ENCODE measurements around the gene TNFAIP1. TPM values are rescaled to one million over a fixed set of nuclear protein-coding genes. Genes with fewer than 3 reads are reported as not detected.
"Not testable (repeated sequence)": the region's sequence is repeated elsewhere in the genome, so short reads cannot be mapped to it uniquely, and the experiment has no call there.

TNFAIP1 gene, protein sequence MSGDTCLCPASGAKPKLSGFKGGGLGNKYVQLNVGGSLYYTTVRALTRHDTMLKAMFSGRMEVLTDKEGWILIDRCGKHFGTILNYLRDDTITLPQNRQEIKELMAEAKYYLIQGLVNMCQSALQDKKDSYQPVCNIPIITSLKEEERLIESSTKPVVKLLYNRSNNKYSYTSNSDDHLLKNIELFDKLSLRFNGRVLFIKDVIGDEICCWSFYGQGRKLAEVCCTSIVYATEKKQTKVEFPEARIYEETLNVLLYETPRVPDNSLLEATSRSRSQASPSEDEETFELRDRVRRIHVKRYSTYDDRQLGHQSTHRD
- total RNA-seq: 10 to 100 TPM; 25.1 to 48.5 TPM
- polyA plus RNA-seq (ENCODE audit: insufficient read length in 2 of 2): 10 to 100 TPM; 54.7 to 56.0 TPM
- long read RNA-seq, donor 1, transcript TNFAIP1-201 (7 exons, 3,627 nt): major isoform, 12 of 52 reads
- long read RNA-seq, donor 1, partial matches to known transcripts: 30 of 52 reads
- long read RNA-seq, donor 1, other reads (novel, unspliced or antisense): 10 of 52 reads
- long read RNA-seq, donor 2, partial matches to known transcripts: 14 of 24 reads
- long read RNA-seq, donor 2, other reads (novel, unspliced or antisense): 9 of 24 reads
- long read RNA-seq, donor 3, transcript TNFAIP1-201 (7 exons, 3,627 nt): major isoform, 5 of 10 reads
- long read RNA-seq, donor 3, partial matches to known transcripts: 5 of 10 reads
- long read RNA-seq, donor 3, other reads (novel, unspliced or antisense): 0 of 10 reads
- long read RNA-seq, donor 4, transcript TNFAIP1-201 (7 exons, 3,627 nt): major isoform, 5 of 59 reads
- long read RNA-seq, donor 4, partial matches to known transcripts: 25 of 59 reads
- long read RNA-seq, donor 4, other reads (novel, unspliced or antisense): 29 of 59 reads

DNA sequence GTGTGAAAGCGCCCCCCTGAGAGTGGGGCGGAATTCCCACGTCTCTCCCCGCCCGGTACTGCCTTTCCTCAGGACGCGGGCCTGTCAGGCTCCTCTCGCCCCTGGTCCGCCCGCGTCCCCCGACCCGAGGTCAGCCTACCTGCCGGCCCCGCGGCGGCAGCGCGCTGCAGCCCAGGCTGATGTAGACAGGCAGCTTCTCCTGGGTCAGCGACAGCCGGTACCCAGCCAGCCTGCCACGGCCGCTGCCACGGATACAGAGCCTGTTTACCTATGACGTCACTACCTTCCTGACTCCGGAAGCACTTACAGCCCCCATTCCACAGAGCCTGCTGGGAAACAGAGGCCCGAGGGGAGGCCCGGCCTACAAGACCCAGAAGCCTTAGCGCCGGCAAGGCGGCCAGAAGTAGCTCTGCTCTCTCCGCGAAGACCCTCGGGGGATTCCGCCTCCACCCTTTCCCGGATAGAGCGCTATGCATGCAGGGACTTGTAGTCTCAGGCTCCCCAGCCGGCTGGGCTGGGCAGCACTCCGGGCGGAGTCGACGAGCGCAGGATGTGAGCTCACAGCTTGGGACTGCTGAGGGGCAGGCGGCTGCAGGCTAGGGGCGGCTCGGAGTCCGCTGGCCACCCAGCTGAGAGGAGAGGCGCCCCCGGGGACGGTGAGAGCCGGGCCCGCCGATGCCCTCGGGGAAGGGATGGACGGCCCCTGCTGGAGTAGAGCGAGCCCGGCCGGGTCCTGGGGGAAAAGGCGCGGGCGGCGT lies at the start of gene TNFAIP1, which contains the start of gene IFT20:
TSS of gene TNFAIP1 (plus strand) at position 561 of the 758 bp plus-strand sequence. CDS start 3,761 bp downstream, outside the sequence.
TSS of gene IFT20 (minus strand) at position 272 of the 758 bp plus-strand sequence. CDS start 3,487 bp downstream, outside the sequence.
- peak within 1 kb of the TSS; percentile 96 for H3K4me3 ChIP-seq (ENCODE audit: low read depth, low read length)
- peaks cover 35% of the 10 kb centered on the region for H3K36me3 ChIP-seq (ENCODE audit: control insufficient read depth, insufficient read depth, low read length)
- DNase-seq (ENCODE audit: low read depth in 4 of 6, low spot score in 6 of 6): peak; percentile 93 to 100 (median 98)
- H3K9me3 ChIP-seq (ENCODE audit: control insufficient read depth, insufficient read depth, low read length): no peaks in the 10 kb centered on the region
- peak within 1 kb of the TSS; percentile 98 for H3K27ac ChIP-seq (ENCODE audit: low read depth, low read length)
- H3K27me3 ChIP-seq (ENCODE audit: control insufficient read depth, insufficient read depth, low read length): no peaks in the 10 kb centered on the region
- 0% methylated on average over 62 of the region's 62 CpGs for WGBS (ENCODE audit: insufficient coverage)
- H3K4me1 ChIP-seq (ENCODE audit: control insufficient read depth, insufficient read depth, low read length): peaks cover 21% of the 10 kb centered on the region

DNA sequence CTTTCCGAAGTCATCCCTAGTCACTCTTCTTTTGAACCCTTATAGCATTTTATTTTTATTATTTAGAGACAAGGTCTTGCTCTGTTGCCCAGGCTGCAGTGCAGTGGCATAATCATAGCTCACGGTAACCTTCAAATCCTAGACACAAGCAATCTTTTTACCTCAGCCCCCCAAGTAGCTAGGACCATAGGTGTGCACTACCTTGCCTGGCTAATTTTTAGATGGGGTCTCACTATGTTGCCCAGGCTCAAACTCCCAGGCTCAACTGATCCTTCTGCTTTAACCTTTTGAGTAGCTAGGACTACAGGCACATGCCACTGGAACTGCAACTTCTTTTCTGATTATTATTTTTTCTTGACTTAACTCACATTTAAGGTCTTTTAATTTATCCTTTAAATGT lies 49.6 kb upstream of the TNFAIP1 start:
- Histone ChIP-seq H3K27ac (ENCODE audit: low read depth, low read length) (no peak overlapping the region), H3K36me3 (ENCODE audit: control insufficient read depth, insufficient read depth, low read length) (no peaks in the 10 kb centered on the region), H3K4me1 (ENCODE audit: control insufficient read depth, insufficient read depth, low read length) (no peaks in the 10 kb centered on the region), H3K9me3 (ENCODE audit: control insufficient read depth, insufficient read depth, low read length) (no peaks in the 10 kb centered on the region), H3K27me3 (ENCODE audit: control insufficient read depth, insufficient read depth, low read length) (no peaks in the 10 kb centered on the region), H3K4me3 (ENCODE audit: low read depth, low read length) (no peak overlapping the region)
- no peak for DNase-seq (ENCODE audit: low read depth in 4 of 6, low spot score in 6 of 6)
- 100% methylated on average over 1 of the region's 2 CpGs for WGBS (ENCODE audit: insufficient coverage)

DNA sequence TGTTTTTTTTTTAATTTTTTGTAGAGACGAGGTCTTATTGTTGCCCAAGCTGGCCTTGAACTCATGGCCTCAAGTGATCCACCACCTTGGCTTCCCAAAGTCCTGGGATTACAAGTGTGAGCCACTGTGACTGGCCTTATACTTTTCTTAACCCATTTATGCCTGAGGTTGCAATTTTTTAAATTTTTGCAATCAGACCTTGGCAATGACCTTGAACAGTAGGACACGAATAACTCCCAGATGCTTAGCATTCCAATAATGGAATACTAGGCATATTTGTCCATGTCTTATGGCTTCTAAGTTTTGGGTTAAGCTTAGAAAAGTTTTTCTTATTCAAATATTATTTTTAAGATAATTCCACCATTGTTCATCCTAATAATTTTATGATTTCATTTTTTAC lies 44.9 kb upstream of the TNFAIP1 start:
- H3K27ac ChIP-seq (ENCODE audit: low read depth, low read length): no peak overlapping the region
- H3K4me3 ChIP-seq (ENCODE audit: low read depth, low read length): no peak overlapping the region
- H3K4me1 ChIP-seq (ENCODE audit: control insufficient read depth, insufficient read depth, low read length): no peaks in the 10 kb centered on the region
- H3K36me3 ChIP-seq (ENCODE audit: control insufficient read depth, insufficient read depth, low read length): no peaks in the 10 kb centered on the region
- 100% methylated on average over 1 of the region's 2 CpGs for WGBS (ENCODE audit: insufficient coverage)
- no peak for DNase-seq (ENCODE audit: low read depth in 4 of 6, low spot score in 6 of 6)
- H3K9me3 ChIP-seq (ENCODE audit: control insufficient read depth, insufficient read depth, low read length): no peaks in the 10 kb centered on the region
- H3K27me3 ChIP-seq (ENCODE audit: control insufficient read depth, insufficient read depth, low read length): no peaks in the 10 kb centered on the region

DNA sequence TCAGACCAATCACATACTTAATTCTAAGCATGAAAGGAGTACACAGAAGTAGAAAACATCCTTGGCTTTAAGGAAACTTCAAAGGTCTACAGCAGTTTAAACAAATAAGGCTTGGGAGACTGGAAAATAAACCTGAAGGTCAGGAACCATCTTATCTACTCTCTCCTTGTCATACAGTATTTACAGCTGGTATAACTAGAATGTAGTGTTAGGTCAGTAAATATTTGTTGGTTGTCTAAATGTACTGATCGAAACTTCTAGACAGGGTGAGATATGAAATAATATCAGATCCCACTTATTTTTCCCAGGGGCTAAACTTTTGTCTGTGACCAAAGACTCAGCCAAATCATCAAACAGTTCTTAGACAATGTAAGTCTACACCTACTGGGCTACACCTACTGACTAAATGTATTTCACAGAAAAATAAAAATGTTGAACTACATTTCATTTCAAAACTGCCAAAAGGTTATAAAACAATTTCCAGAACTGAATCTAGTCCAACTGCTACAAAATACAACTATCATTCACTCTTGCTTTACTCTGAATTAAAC lies 43.7 kb upstream of the TNFAIP1 start:
- H3K4me1 ChIP-seq (ENCODE audit: control insufficient read depth, insufficient read depth, low read length): no peaks in the 10 kb centered on the region
- no peak for DNase-seq (ENCODE audit: low read depth in 4 of 6, low spot score in 6 of 6)
- H3K4me3 ChIP-seq (ENCODE audit: low read depth, low read length): no peak overlapping the region
- no peaks in the 10 kb centered on the region for H3K36me3 ChIP-seq (ENCODE audit: control insufficient read depth, insufficient read depth, low read length)
- no peak overlapping the region for H3K27ac ChIP-seq (ENCODE audit: low read depth, low read length)
- H3K27me3 ChIP-seq (ENCODE audit: control insufficient read depth, insufficient read depth, low read length): no peaks in the 10 kb centered on the region
- WGBS (ENCODE audit: insufficient coverage): no CpG with 5 or more reads among the region's 1 CpG
- H3K9me3 ChIP-seq (ENCODE audit: control insufficient read depth, insufficient read depth, low read length): no peaks in the 10 kb centered on the region

DNA sequence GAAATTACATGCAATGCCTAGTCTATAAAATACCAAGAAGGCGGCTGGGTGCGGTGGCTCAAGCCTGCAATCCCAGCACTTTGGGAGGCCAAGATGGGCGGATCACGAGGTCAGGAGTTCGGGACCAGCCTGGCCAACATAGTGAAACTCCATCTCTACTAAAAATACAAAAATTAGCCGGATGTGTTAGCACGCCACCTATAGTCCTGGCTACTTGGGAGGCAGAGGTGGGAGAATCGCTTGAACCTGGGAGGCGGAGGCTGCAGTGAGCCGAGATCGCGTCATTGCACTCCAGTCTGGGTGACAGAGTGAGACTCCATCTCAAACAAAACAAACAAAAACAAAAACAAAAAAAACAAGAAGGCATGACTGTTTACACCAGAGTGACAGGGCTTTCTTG lies 42.7 kb upstream of the TNFAIP1 start:
- H3K4me3 ChIP-seq (ENCODE audit: low read depth, low read length); H3K27ac ChIP-seq (ENCODE audit: low read depth, low read length); H3K9me3 ChIP-seq (ENCODE audit: control insufficient read depth, insufficient read depth, low read length); H3K4me1 ChIP-seq (ENCODE audit: control insufficient read depth, insufficient read depth, low read length); H3K27me3 ChIP-seq (ENCODE audit: control insufficient read depth, insufficient read depth, low read length); H3K36me3 ChIP-seq (ENCODE audit: control insufficient read depth, insufficient read depth, low read length); DNase-seq (ENCODE audit: low read depth in 4 of 6, low spot score in 6 of 6): not testable (repeated sequence)
- WGBS (ENCODE audit: insufficient coverage): no CpG with 5 or more reads among the region's 12 CpGs

DNA sequence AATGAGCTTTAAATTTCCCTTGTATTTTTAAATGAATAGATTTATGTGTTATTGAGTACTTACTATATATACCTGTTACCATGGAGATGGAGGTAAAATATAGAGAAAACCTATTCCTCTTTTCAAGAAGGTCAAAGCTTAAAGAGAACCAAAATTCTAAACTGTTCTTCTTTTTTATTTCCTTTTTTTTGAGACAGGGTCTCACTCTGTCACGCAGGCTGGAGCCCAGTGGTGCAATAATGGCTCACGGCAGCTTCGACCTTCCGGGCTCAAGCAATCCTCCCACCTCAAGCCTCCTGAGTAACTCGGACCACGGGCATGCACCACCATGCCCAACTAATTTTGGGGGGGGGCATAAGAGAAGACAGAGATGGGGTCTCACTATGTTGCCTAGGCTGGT lies 41.6 kb upstream of the TNFAIP1 start:
- Histone ChIP-seq H3K4me1 (ENCODE audit: control insufficient read depth, insufficient read depth, low read length) (no peaks in the 10 kb centered on the region), H3K36me3 (ENCODE audit: control insufficient read depth, insufficient read depth, low read length) (no peaks in the 10 kb centered on the region), H3K27me3 (ENCODE audit: control insufficient read depth, insufficient read depth, low read length) (no peaks in the 10 kb centered on the region), H3K9me3 (ENCODE audit: control insufficient read depth, insufficient read depth, low read length) (no peaks in the 10 kb centered on the region), H3K27ac (ENCODE audit: low read depth, low read length) (no peak overlapping the region), H3K4me3 (ENCODE audit: low read depth, low read length) (no peak overlapping the region)
- no peak for DNase-seq (ENCODE audit: low read depth in 4 of 6, low spot score in 6 of 6)
- WGBS (ENCODE audit: insufficient coverage): 100% methylated on average over 1 of the region's 6 CpGs

DNA sequence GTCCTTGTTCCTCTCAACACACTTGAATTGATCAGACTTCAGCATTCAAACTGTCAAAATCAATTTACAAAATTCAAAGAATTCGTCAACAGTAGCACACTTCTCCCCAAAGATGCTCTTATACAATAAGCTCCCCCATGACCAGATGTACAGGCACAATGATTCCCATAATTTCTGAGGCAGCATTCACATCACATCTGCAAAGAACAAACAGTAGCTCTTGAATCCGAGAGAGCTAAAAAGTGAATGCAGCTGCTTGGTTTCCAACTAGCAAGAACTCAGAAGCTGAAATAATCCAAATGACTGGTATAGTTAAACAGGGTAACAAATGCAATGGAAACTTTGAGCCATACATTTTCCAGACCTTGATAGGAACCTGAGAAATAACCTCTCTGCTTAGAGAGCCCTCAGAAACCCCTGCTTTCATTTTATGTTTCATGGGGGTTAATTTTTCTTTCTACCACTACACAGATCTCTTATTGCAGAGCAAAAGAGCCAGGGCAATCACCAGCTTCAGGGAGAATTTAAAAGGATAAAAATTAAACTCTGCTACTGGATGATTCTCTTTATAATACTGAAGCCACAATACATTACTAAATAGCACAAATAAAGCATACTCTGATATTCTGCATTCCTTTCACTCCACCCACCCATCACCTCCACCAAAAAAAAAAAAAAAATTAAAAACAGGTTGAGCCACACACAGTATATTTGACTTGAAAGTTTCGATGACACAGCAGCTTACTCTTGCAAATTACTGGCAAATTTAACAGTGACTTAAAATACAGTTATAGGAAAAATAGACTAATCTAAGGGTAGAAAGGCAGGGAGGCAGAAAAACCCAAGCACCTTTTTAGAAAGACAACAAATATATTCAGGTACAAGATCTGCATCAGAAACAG lies 39.6 kb upstream of the TNFAIP1 start:
- Histone ChIP-seq H3K4me1 (ENCODE audit: control insufficient read depth, insufficient read depth, low read length) (no peaks in the 10 kb centered on the region), H3K9me3 (ENCODE audit: control insufficient read depth, insufficient read depth, low read length) (no peaks in the 10 kb centered on the region), H3K27ac (ENCODE audit: low read depth, low read length) (no peak overlapping the region), H3K36me3 (ENCODE audit: control insufficient read depth, insufficient read depth, low read length) (no peaks in the 10 kb centered on the region), H3K4me3 (ENCODE audit: low read depth, low read length) (no peak overlapping the region), H3K27me3 (ENCODE audit: control insufficient read depth, insufficient read depth, low read length) (no peaks in the 10 kb centered on the region)
- peak in 3 of 6 donors; percentile 4 to 34 (median 25) for DNase-seq (ENCODE audit: low read depth in 4 of 6, low spot score in 6 of 6)
- WGBS (ENCODE audit: insufficient coverage): 63% methylated on average over 2 of the region's 3 CpGs

DNA sequence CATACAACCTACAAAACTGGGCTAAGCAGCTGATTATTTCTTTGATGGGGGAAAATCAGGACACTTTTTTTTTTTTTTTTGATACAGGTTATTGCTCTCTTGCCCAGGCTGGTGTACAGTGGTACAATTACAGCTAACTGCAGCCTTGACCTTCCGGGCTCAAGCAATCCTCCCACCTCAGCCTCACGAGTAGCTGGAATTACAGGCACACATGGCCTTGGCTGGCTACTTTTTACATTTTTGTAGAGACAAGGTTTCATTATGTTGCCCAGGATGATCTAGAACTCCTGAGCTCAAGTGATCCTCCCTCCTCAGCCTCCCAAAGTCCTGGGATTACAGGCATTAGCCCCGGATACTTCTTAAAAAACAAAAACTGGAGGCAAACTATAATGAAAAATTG lies 37.1 kb upstream of the TNFAIP1 start:
- no peaks in the 10 kb centered on the region for H3K27me3 ChIP-seq (ENCODE audit: control insufficient read depth, insufficient read depth, low read length)

More for the DNA sequence above, 37.1 kb upstream of the TNFAIP1 start:
- Histone ChIP-seq H3K4me3 (ENCODE audit: low read depth, low read length) (no peak overlapping the region), H3K4me1 (ENCODE audit: control insufficient read depth, insufficient read depth, low read length) (no peaks in the 10 kb centered on the region), H3K36me3 (ENCODE audit: control insufficient read depth, insufficient read depth, low read length) (no peaks in the 10 kb centered on the region), H3K9me3 (ENCODE audit: control insufficient read depth, insufficient read depth, low read length) (no peaks in the 10 kb centered on the region), H3K27ac (ENCODE audit: low read depth, low read length) (no peak overlapping the region)
- 93% methylated on average over 2 of the region's 3 CpGs for WGBS (ENCODE audit: insufficient coverage)
- no peak for DNase-seq (ENCODE audit: low read depth in 4 of 6, low spot score in 6 of 6)

Data from spinal cord (tissue), 10 donors.